GM21390 (cell line): Measurements from ENCODE around the gene TMEM267.
"Not testable (repeated sequence)": the region's sequence is repeated elsewhere in the genome, so short reads cannot be mapped to it uniquely, and the experiment has no call there.

Experiments used
- ATAC-seq: cut with Tn5 transposase; IDR thresholded peaks from one replicate; pipeline ENCODE4 v1.9.1; 2021; ENCODE audit not compliant: unreplicated experiment

The TMEM267 gene

DNA sequence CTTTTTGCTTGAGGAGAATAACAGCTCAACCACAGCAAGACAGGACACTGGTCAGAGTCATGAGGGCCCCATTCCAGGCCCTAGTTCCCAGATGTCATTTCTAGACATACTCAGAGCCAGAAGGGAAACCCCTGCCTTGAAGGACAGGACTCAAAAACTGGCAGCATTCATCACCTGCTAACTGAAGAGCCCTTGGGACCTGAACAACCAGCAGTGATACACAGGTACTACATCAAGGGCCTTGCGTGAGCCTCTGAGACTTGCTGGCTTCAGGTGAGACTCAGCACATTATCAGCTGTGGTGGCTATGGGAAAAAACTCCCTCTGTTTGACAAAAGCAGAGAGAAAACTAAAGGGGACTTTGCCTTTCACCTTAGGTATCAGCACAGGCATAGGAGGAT is 22.6 kb downstream of the TMEM267 start:
- ATAC-seq, result no peak

DNA sequence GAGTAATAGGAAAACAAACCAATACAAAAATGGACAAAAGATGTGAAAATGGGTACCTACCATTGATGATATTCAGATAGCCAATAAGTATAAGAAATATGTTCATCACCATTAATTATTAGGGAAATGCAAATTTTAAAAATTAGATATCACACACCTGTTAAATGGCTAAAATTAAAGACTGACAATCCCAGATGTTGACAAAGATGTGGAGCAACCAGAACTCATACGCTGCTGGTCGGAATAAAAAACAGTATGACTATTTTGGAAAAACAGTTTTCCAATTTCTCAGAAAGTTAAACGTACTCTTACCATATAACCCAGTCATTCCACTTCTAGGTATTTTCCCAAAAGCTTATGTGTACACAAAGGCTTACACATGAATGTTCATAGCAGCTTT is 27.1 kb downstream of the TMEM267 start:
- ATAC-seq, result no peak

DNA sequence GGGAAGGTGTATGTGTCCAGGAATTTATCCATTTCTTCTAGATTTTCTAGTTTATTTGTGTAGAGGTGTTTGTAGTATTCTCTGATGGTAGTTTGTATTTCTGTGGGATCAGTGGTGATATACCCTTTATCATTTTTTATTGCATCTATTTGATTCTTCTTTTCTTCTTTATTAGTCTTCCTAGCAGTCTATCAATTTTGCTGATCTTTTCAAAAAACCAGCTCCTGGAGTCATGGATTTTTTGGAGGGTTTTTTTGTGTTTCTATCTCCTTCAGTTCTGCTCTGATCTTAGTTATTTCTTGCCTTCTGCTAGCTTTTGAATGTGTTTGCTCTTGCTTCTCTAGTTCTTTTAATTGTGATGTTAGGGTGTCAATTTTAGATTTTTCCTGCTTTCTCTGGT is 42.1 kb downstream of the TMEM267 start:
- ATAC-seq, result not testable (repeated sequence)

DNA sequence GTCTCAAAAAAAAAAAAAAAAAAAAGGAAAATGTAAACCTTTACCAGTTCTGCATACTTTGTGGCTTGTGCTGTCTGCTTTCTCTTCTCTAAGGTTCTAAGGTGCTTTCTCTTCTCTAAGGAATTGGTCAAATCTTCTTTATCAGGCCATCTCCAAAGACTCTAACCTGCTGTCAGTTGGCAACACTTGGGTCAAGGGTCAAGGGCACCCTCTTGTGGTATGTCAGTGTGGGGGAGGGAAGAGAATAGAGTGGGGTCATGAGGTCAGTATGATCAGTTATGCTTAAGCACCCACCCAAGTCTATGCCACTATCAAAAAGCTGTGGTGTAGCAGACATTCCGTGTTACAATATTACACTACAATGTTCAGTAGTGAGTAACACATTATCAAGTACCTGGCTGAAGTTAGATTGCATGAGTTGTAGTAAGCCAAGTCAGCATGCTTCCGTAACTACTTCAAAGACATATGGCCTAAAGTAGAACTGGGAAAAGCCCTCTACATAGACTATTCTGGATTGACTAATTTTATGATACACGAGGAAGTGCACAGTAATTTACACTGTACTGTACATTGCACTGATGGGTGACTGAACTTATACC is 46.5 kb downstream of the TMEM267 start:
- ATAC-seq, result no peak

DNA sequence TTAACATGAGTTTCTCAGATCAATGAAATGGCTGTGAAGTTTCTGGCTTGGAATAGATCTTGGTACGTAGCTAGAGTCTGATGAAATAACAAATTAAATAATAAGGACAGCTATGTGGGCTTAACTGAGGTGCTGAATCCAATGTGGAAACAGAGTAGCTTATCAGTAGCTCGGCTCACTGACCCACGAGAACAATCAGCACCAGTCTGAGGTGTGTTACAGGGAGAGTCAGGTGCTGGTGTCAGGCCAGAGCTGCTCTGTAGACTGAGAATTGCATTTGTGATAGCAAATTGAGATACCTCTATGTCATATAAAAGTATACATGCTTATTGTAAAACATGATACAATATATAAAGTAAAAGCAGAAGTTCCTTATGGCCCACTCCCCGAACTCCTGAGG is 50.3 kb downstream of the TMEM267 start:
- no peak for ATAC-seq

DNA sequence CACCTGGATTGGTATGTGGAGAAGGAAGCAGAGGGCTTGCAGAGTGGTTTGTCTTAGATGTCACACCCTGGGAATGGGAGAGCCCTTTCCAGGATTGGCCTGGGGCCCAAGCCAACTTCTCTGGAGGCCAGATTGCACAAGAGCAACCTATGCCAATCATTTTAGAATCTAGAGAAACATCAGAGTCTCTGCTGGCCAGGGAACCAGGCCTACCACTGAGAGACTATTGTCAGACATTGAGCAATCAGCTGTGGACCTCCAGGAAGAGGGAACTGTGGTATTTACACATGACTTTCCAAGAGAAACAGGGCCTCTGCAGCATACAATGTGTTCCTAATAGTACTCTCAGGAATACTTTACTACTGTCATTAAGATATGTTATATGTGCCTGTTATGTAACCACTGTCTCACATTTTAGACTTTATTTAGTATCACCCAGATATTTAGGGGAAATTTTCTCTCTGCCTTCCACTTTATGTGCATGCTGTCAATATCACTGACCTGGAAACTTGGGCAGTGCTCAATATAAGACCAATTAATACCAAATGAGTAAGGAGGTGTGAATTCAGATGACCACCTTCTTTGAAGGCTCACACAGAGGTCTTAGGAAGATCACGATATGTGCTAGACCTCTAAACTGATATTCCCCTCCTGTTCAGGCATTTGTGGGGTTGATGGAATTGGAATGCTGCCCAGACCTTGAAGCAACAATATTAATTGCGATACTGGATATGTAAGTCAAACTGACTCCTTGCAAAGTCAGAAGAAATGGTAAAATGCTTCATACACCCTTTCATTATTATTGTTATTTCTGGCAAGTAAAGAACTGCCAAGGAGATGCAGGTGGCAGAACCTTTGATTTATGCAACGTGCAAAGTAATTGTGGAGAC is 50.9 kb downstream of the TMEM267 start:
- no peak for ATAC-seq

DNA sequence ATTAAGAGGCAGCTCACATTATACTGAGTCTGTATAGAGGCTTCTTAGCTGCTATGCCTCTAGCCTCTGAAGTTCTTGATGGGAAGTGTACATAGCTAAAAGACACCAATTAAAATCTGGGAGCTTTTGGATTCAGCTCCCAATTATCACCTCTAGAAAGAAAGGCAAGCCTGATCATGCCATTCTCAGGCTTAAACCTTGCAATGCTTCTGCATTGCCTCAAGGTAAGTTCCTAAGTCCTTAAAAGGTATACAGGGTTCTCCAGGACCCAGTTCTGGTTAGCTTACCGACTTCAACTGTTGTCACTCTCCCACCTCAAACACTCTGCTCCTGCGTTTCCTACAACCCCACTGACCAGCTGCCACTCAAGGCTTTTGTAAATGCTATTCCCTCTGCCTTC is 54.0 kb downstream of the TMEM267 start:
- ATAC-seq, result no peak

DNA sequence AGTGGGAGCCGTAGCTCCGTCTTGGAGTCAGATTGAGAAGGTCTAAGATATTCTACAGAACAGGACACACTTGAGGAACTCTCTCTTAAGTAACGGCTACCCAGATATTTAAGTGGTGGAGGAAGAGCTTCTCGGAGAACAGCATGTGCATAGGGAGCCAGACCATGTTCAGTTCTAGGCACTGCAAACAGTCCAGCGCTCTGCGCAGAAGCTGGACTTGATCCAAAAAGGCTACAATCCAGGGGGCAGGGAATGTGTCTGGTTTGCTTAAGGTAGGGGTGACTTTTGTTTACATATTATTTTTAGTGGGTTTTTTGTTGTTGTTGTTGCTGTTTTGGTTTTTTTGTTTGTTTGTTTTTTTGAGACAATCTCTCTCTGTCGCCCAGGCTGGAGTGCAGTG is 54.6 kb downstream of the TMEM267 start:
- no peak for ATAC-seq

DNA sequence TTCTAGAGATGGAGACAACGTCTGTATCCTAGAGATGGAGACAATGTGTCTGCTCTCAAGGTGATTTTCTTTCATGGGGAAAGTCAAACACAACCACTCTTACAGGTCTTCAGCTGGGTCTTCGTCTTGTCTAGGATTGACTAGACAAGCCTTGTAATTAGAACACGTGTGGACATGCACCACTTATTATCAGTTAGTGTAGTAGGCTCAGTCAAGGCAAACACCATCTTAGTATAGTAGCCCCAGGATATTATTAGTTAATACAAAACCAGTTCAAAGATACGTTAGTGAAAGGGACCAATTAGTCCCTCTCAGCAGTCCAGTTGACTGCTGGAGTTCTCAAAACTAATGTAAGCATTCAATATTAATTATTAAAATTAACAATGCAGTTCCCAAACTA is 56.4 kb downstream of the TMEM267 start:
- ATAC-seq, result no peak

DNA sequence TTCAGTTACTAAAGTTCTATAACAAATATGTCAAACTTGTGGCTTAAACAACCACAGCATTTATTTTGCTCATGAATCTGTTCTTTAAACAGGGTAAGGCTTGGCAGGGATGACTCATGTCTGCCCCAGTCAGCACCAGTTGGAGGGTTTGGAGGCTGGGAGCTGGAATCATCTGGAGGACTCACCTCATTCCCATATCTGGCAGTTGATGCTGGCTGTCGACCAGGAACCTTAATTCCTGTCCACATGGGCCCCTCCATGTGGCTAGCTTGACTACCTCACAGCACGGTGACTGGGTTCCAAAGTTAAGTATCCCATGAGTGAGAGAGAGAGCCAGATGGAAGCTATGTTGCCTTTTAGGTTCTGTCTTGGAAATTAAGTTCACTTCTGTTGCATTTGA is 57.7 kb downstream of the TMEM267 start:
- ATAC-seq, result no peak

DNA sequence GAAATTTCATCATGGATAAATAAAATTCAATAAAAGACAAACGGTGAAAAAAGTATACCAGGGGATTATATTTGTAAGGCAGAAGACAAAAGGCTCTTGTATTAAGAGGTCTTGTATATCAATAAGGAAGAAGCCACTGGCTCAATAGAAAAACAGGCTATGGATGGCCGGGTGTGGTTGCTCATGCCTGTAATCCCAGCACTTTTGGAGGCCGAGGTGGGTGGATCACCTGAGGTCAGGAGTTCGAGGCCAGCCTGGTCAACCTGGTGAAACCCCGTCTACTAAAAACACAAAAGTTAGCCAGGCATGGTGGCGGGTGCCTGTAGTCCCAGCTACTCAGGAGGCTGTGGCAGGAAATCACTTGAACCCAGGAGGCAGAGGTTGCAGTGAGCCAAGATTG is 60.6 kb downstream of the TMEM267 start:
- ATAC-seq, result not testable (repeated sequence)

DNA sequence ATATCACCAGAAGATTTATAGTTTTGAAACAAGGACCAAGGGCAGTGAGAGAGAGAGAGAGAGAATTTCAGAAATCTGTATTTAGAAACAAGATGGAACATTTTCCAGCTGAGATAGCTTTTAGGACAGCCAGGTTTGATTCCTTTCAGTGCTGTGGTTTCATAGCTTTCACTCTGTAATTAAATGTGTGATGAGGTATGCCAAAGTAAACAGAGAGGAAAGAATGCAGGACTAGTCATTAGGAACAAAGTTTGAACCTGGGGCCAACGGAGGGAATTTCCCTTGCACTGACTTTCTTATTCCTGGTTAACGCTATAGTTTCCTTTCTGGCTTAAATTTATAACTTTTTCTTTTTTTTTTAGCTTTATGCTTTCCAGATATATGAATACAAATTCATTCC is 61.5 kb downstream of the TMEM267 start:
- no peak for ATAC-seq

DNA sequence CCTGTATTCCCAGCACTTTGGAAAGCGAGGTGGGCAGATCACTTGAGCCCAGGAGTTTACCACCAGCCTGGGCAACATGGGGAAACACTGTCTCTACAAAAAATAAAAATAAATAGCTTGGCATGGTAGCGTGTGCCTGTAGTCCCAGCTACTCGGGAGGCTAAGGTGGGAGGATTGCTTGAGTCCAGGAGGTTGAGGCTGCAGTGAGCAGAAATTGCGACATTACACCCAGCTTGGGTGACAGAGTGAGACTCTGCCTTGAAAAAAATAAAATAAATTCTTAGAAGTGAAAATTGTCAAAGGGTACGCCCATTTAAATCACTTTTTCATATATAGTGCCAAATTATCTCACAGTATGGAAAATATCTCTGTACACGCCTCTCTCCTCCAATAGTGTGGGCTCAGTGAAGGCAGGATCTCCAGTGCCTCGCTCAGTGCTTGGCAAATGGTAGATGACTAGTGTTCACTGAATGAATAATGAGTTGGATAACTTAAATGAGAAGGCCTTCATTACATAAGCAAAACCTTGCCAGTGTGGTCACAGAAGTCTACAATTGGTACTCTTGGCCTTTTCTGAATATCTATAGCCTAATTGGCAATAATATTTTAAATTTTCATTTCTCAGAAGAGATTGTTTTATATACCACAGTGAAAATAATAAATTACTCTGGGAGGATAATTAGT is 62.1 kb downstream of the TMEM267 start:
- ATAC-seq, result no peak

DNA sequence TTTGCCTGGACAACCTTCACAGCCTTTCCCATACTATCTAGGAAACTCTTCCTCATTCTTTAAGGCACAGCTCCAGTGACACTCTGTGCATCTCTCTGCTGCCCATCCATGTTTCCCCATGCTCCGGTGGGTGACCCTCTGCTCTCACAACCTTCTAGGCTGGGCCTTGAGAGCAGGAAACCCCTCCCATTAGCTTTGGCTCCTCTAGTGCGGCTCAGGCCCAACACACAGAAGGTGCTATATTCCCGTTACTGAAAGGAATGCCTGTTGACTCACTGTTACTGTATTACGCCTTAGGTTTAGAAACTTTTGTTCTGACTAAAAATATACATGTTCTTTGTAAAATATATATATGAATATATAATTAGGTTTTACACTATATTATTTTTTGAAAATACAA is 63.4 kb downstream of the TMEM267 start:
- no peak for ATAC-seq

DNA sequence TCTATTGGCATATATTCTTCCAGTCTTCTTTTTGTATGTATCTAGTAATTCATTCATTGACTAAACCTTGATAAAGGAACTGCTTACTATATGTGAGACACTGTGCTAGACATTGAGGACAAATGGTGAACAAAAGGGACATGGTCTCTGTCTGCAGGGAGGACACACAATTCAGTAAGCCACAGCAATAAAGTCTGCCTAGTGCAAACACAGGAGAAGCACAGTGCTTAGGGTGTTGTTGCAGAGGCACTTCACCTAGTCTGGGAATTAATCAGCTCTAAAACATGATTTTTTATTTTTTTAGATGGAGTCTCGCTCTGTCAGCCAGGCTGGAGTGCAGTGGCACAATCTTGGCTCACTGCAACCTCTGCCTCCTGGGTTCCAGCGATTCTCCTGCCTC is 65.1 kb downstream of the TMEM267 start:
- ATAC-seq, result no peak

DNA sequence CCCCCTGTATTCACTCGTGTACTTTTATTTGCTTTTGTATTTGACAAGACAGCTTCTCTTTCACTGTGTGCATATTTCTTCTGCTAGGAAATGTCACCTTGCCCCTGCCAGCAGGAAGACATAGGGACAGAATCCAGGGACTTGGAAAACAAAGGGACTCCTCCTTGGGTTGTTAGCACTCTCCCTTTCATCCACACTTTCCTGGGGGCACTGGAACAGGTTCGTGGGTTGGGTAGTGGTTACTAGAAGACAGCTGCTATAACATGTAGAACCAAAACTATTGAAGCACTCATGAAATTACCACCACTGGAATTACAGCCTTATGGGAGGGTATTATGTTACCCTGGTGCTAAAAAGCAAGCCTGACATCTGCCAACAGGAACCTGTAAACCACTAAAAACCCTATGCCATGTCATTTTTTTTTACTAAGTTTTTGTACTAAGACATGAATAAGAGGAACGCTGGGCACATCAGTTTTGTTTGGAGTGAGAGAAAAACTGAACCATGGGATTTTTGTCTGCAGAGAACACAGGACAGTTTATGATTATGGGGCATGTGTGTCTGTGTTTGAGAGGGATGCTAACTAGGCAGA is 66.8 kb downstream of the TMEM267 start:
- ATAC-seq, result no peak

DNA sequence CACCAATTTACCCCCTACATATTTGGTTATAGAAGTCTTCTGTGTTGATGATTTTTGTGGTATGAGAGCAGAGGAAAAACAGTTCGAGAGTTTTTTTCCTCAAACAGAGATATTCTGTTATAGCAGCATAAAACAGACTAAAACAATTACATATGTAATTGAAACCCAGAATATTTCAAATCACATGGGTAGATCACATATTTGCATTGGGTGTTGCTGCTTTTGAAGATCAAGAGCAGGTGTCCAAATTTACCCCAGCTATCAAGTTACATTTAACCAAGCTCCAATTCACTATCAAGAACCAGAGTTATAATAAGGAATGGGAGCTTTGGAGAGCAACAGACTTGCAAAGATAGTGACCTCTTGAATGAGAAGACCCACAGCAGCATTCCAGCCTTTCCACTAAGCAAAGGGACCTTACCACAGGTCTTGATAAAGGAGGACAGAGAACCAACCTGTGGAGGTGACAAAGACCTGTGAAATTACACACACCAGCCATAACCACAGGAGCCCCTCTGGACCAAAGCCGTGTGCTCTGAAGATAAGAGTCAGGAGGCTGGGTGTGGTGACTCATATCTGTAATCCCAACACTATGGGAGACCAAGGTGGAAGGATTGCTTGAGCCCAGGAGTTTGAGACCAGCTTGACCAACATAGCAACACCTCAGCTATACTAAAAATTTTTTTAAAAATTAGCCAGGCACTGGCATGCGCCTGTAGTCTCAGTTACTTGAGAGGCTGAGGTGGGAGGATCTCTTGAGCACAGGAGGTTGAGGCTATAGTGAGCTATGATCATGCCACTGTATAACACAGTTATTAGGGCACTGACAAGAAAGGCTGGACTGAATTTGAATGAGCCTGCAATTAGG is 67.5 kb downstream of the TMEM267 start:
- no peak for ATAC-seq

DNA sequence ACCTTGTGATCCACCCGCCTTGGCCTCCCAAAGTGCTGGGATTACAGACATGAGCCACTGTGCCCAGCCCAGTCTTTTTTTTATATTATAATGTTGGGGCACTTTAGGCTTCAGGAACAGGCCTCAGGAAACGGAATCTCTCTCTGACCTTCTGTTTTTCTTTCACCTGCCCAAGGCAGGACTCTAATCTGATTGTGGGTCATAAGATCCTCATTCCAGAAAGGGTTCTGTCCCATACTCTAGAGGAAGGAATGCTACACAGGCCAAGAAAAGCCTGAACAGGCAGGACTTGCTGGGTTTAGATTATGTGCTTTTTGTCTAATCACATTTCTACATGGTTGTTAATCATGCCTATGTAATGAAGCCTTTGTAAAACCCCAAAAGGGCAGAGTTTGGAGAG is 69.7 kb downstream of the TMEM267 start:
- no peak for ATAC-seq

DNA sequence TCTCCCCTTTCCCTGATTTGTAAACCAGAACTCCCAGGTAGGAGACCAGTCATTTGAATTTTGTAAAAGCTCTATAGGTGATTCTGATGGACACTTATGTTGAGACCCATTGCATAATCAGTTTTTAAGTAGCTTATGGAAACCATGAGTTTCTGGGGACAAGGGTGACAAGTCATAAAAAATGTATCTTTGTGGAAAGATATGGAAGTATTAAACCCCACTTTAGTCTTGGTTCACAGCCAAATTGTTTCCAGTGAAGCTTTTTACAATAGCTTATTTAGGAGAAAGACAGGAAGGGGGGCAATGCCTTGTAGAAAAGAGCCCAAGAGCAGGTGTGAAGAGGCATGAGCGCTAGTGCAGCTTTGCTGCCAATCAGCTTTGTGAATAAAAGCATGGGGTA is 71.0 kb downstream of the TMEM267 start:
- ATAC-seq, result no peak

DNA sequence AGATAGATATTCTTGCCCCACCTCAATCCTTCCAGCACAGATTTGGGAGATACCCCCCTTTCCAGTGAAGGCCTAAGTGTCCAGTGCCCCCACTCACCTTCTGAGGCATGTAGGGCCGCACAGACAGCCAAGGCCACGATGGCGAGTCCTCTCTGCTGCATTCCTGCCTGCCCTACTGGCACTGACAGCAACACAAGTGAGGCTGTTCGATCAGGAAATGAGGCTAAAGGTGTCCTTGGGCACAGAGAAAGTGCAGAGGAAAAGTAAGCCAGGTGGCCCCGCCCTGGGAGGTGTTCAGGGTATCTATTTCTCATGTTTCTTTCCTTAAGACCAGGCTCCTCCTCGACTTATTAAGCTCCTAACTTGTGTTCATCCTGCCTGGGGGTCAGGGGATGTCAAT is 71.5 kb downstream of the TMEM267 start, which contains the start of gene CCL28:
CCL28 (minus strand) TSS at position 236 of the 400 bp plus-strand sequence; CDS start at position 161, 75 bp downstream.
- ATAC-seq, result no peak

DNA sequence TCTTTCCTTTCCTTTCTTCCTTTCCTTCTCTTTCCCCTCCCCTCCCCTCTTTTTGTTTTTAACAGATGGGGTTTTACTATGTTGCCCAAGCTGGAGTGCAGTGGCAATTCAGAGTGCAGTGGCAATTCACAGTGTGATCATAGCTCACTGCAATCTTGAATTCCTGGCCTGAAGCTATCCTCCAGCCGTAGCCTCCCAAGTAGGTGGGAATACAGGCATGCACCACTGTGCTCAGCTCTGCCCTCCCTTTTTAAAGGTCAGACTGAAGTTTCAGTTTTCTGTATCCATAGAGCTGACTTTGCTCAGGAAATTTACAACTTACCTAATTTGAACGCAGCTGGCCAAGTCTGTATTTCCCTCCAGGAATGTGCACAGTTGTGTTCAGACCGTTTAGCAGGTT is 72.2 kb downstream of the TMEM267 start:
- no peak for ATAC-seq
